Measurements from ENCODE around the gene NFATC2.

DNA sequence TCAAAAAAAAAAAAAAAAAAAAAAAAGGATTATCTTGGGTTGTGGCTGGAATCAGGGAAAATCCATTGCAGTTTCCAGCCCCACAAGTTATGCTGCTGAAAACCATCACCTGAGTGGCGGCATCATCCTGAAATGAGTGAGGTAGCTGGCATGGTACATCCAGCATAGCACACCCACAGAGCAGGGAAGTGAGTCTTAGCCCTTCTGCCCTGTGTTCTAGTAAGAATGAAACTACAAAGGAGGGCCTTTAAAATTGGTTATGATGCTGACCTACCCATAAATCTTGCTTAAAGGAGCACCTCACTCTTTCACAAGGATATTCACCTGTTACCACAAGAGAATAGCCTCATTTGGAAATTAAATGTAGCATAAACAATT is 119.2 kb downstream of the NFATC2 start:
- TF ChIP-seq CTCF (IDR thresholded peaks at IDR 0.05; ENCODE audit: poor library complexity, severe bottlenecking) = no peak
- TF ChIP-seq EP300 (conservative IDR thresholded peaks at IDR 0.05; ENCODE audit: poor library complexity, severe bottlenecking) = no peak
